Stimulated activated CD4-positive, alpha-beta T cell treated with anti-CD3 and anti-CD28 coated beads, TNF-alpha, amount 100 ng/mL, for 24 hours (primary cell): ENCODE results near the gene BICD1.

Source experiments
- DNase-seq, 3 experiments: peaks; one replicate each; pipeline ENCODE4 v3.0.0-alpha.2; 2020; ENCODE audit warnings: low read depth in 3 of 3

The BICD1 gene

DNA sequence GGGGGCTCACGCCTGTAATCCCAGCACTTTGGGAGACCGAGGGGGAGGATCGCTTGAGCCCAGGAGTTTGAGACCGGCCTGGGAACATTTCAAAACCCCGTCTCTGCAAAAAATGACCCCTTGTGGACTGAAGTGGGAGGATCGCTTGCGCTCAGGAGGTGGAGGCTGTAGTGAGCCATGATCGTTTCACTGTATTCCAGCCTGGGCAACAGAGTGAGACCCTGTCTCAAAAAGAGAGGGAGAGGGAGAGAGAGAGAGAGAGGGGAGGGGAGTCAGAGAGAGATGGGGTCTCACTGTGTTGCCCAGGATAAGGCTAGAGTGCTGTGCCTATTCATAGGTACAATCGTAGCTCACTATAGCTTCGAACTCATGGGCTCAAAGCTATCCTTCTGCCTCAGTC is 295.5 kb downstream of the BICD1 start:
- DNase-seq = no peak

DNA sequence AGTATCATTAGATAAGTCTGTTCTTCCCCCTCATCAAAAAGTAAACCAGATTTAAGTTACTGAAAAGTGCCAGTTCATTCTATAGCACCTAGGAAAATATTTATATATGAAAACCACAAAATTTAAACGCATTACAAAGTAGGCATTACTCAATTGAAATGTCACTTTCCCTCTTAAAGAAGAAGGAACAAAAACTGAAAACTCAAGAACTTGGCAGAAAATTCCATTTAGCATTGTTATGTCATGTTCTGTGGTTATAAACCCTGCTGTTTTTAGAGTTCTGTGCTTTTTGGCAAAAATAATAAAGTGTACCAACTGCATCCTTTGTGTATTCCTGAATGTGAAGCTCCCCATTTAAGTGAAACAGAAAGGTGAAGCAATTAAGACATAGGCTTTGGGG is 296.3 kb downstream of the BICD1 start:
- no peak for DNase-seq

DNA sequence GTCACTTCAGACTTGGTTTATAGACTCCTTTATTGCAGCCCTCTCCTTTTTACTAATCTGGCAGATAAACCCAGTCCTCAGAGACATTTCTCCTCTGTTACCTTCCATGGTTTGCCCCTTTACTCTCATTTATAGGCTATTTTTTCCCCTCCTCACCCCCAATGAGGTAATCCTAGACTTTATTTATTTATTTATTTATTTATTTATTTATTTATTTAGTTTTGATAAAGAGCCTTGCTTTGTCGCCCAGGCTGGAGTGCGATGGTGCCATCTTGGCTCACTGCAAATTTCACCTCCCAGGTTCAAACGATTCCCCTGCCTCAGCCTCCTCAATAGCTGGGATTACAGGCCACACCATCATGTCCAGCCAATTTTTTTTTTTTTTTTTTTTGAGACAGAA is 301.1 kb downstream of the BICD1 start:
- DNase-seq = no peak

- no peak for DNase-seq
Observed at GRCh38 chr12:32413412-32413811, 306.8 kb downstream of the BICD1 start.

GRCh38 chr12:32418221-32418620 is 311.6 kb downstream of the BICD1 start:
- DNase-seq = no peak

DNA sequence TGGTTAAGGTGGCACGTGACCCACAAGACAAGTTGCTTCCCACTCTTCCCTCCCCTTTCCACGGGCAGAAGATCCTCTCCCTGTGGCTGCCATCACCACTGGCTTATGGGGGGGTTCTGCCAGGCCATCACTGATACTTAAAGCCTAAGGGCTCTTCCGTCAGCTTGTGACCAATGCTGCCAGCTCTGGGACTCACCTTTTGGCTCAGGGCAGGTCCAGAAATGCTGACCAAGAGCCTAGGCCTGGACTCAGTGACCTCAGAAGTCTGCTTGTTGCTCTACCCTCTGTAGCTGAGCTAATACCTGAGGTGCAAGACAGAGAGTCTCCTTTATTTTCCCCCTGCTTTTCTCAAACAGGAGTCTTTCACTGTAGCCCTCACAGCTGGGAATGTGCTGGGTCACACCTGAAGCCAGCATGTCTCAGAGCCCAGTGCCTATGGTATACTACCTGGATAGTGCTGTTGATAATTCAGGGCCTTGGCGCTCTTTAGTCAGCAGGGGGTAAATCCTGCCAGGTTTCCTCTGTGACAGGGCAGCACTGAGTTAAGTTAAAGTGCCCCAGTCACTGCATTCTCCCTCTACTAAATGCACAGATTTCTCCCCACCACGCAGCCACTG is 312.4 kb downstream of the BICD1 start:
- no peak for DNase-seq

- no peak for DNase-seq
Observed at GRCh38 chr12:32419520-32419960, 312.9 kb downstream of the BICD1 start.

DNA sequence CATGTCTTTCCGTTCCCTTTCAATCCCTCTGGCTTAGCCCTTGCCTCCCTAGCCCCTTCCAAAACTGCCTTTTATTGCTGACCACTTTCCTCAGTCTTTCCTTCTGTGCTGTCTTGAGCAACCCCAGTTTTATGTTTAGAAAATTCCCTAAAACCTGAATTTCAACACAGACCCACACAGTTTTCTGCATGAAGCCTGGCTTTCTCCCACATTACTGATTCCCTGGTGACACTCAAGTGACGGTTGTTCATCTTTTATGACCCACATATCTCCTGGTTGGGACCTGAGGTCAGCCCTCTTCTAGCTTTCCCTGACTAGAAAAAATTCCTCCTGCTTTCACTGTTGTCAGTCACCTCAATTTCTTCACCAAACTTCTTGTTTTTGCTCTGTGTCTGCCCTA is 313.7 kb downstream of the BICD1 start:
- DNase-seq = no peak

- no peak for DNase-seq
Observed at GRCh38 chr12:32423559-32423958, 316.9 kb downstream of the BICD1 start.

GRCh38 chr12:32431025-32431424 is 324.4 kb downstream of the BICD1 start:
- DNase-seq = no peak
